Adrenal gland (tissue), 5 donors: ENCODE data around the gene PMEPA1.

Experiments
- CTCF ChIP-seq, 6 experiments: fragments of 450-650 bp in 4 of 6; fragments of 200-600 bp in 2 of 6; sonication (generic) in 1 of 6; IDR thresholded peaks; 1 replicate in 5 of 6; 2 replicates in 1 of 6; pipeline versions ENCODE4 v1.5.1 to v1.8.0; 2016 to 2021; ENCODE audit warnings: antibody characterized with exemption in 6 of 6, mild to moderate bottlenecking in 2 of 6, moderate library complexity in 1 of 6
- POLR2A ChIP-seq, 2 donors: fragments of 450-650 bp; IDR thresholded peaks; one replicate each; pipeline ENCODE4 v1.6.1; 2017; ENCODE audit warnings: antibody characterized with exemption in 2 of 2, mild to moderate bottlenecking in 2 of 2, moderate library complexity in 1 of 2
- donor health status: DM: no; HTN: no; CAD: no.

- TF ChIP-seq CTCF (IDR thresholded peaks at IDR 0.05) (no peak), POLR2A (IDR thresholded peaks at IDR 0.05) (no peak)
Measured at GRCh38 chr20:57684808-57685140, 25.0 kb downstream of the PMEPA1 start.
